ENCODE results near the gene NEURL1B. TPM values are rescaled to one million over a fixed set of nuclear protein-coding genes. Genes with fewer than 3 reads are reported as not detected.

The NEURL1B gene
- total and polyA plus RNA-seq, 10 of the 15 experiments (the other 5 are each of a cell fraction or from before 2014, with no cell fraction given): 0.04 to 0.28 (median 0.05) TPM; not detected in 4

DNA sequence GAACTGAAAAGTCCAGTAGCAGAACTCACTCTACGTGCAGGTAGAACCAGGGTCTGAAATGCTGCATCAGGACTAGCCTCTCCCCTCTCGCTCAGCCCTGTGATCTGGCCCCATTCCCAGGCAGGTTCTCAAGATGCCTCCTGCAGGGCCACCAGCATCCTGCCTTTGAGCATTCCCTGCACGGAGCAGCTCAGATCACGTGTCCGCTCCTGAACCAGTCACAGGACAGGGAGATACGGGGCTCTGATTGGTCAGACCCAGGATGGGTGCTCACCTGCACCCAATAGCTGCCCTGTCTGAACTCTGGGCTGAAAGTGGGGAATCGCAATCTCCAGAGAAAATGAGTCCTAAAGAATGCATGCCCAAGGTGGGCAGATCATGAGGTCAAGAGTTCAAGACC lies 50.8 kb downstream of the NEURL1B start:
- in situ Hi-C loops (cut with MboI): no loop called here
- ChIA-PET CTCF (no interaction called here), SMC1A (ENCODE audit: uncharacterized antibody, unreplicated experiment) (no interaction called here), RAD21 (ENCODE audit: unreplicated experiment) (no interaction called here), POLR2A (no interaction called here)
- H3K4me1 ChIP-seq (ENCODE audit: control insufficient read depth, insufficient read depth, low read length): peaks cover 31% of the 10 kb centered on the region
- DNase-seq (ENCODE audit: low read depth, low spot score) (no peak), FAIRE-seq (no peak), ATAC-seq (no peak)
- no peaks in the 10 kb centered on the region for H3K27me3 ChIP-seq (replicated peaks in 1 of 2; ENCODE audit: control insufficient read depth in 2 of 2, insufficient read depth in 2 of 2, low read length in 1 of 2)
- intact Hi-C loops (cut with micrococcal nuclease; ENCODE audit: unreplicated experiment): loop anchor here (10.0 kb wide), 1 partner anchor 587 kb away; no protein-coding TSS in a partner anchor
- BruUV-seq (replicated peaks): no TSS peak
- no peaks in the 10 kb centered on the region for H4K20me1 ChIP-seq (ENCODE audit: control insufficient read depth, insufficient read depth)
- no peak overlapping the region for H3K4me2 ChIP-seq (ENCODE audit: control insufficient read depth, insufficient read depth)
- H3K9ac ChIP-seq (ENCODE audit: control insufficient read depth, insufficient read depth, low read length): no peak overlapping the region
- no peaks in the 10 kb centered on the region for H3K9me3 ChIP-seq (replicated peaks; ENCODE audit: control insufficient read depth, insufficient read depth, low read length)
- H2AFZ ChIP-seq (ENCODE audit: control insufficient read depth, low read depth, low read length): no peak overlapping the region
- no peaks in the 10 kb centered on the region for H3K36me3 ChIP-seq (ENCODE audit: control insufficient read depth in 2 of 2, insufficient read depth in 2 of 2, low read length in 1 of 2)
- H3K4me3 ChIP-seq: no peak overlapping the region
- no peaks in the 10 kb centered on the region for H3K79me2 ChIP-seq (ENCODE audit: control insufficient read depth, insufficient read depth, low read length)
- 50% methylated on average over 7 of the region's 7 CpGs for WGBS (ENCODE audit: insufficient coverage, insufficient replicate concordance, low lambda C conversion rate, missing lambda C conversion rate)
- no peak for TF ChIP-seq ZNF217 (IDR thresholded peaks at IDR 0.05)
- no peak overlapping the region for H3K27ac ChIP-seq (ENCODE audit: control insufficient read depth, insufficient read depth)

DNA sequence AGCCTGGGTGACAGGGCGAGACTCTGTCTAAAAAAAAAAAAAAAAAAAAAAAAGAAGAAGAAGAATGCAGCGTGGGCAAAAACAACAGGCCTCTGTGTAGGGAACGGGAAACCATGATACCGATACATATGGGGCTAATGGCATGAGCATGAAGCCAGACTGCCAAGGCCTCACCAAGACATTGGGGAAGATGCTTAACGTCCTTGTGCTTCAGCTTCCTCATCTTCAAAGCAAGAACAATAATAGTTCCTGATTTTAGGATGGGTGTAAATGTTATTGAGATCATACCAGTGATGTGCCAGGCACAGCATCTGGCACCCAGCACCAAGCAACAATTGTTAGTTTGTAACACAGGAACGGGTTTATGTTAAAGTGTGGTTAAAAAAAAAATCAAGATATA lies 51.4 kb downstream of the NEURL1B start:
- intact Hi-C loops (cut with micrococcal nuclease; ENCODE audit: unreplicated experiment): loop anchor here (10.0 kb wide), 1 partner anchor 588 kb away; no protein-coding TSS in a partner anchor
- Histone ChIP-seq H3K4me2 (ENCODE audit: control insufficient read depth, insufficient read depth) (no peak overlapping the region), H3K4me3 (no peak overlapping the region), H2AFZ (ENCODE audit: control insufficient read depth, low read depth, low read length) (no peak overlapping the region), H3K79me2 (ENCODE audit: control insufficient read depth, insufficient read depth, low read length) (no peaks in the 10 kb centered on the region), H3K9ac (ENCODE audit: control insufficient read depth, insufficient read depth, low read length) (no peak overlapping the region), H4K20me1 (ENCODE audit: control insufficient read depth, insufficient read depth) (no peaks in the 10 kb centered on the region), H3K36me3 (ENCODE audit: control insufficient read depth in 2 of 2, insufficient read depth in 2 of 2, low read length in 1 of 2) (no peaks in the 10 kb centered on the region), H3K27ac (ENCODE audit: control insufficient read depth, insufficient read depth) (no peak overlapping the region), H3K27me3 (replicated peaks in 1 of 2; ENCODE audit: control insufficient read depth in 2 of 2, insufficient read depth in 2 of 2, low read length in 1 of 2) (no peaks in the 10 kb centered on the region), H3K9me3 (replicated peaks; ENCODE audit: control insufficient read depth, insufficient read depth, low read length) (no peaks in the 10 kb centered on the region), H3K4me1 (ENCODE audit: control insufficient read depth, insufficient read depth, low read length) (peaks cover 32% of the 10 kb centered on the region)
- 60% methylated on average over 4 of the region's 6 CpGs for WGBS (ENCODE audit: insufficient coverage, insufficient replicate concordance, low lambda C conversion rate, missing lambda C conversion rate)
- ChIA-PET POLR2A (no interaction called here), CTCF (no interaction called here), RAD21 (ENCODE audit: unreplicated experiment) (no interaction called here), SMC1A (ENCODE audit: uncharacterized antibody, unreplicated experiment) (no interaction called here)
- DNase-seq (ENCODE audit: low read depth, low spot score): no peak
- no peak for ATAC-seq
- TF ChIP-seq RBBP5 (conservative IDR thresholded peaks at IDR 0.05) (no peak), BACH1 (IDR thresholded peaks at IDR 0.05; ENCODE audit: borderline replicate concordance) (no peak), SPI1 (IDR thresholded peaks at IDR 0.05; ENCODE audit: borderline replicate concordance, insufficient read depth, low read depth, low read length) (no peak), ZNF622 (IDR thresholded peaks at IDR 0.05) (no peak)
- TF ChIP-seq, protein P1, sequence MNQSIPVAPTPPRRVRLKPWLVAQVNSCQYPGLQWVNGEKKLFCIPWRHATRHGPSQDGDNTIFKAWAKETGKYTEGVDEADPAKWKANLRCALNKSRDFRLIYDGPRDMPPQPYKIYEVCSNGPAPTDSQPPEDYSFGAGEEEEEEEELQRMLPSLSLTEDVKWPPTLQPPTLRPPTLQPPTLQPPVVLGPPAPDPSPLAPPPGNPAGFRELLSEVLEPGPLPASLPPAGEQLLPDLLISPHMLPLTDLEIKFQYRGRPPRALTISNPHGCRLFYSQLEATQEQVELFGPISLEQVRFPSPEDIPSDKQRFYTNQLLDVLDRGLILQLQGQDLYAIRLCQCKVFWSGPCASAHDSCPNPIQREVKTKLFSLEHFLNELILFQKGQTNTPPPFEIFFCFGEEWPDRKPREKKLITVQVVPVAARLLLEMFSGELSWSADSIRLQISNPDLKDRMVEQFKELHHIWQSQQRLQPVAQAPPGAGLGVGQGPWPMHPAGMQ (IDR thresholded peaks at IDR 0.05; ENCODE audit: borderline replicate concordance): no peak
- no peak for FAIRE-seq
- in situ Hi-C loops (cut with MboI): no loop called here
- no TSS peak for BruUV-seq (replicated peaks)
